ENCODE results near the gene STRIT1. TPM values are rescaled to one million over a fixed set of nuclear protein-coding genes. Genes with fewer than 3 reads are reported as not detected.

The STRIT1 gene
- total and polyA plus RNA-seq, 7 donors = 2.4 TPM; not detected in 6

- WGBS, 2 donors = 87 to 90% methylated on average over 6 of the region's 6 CpGs
- Histone ChIP-seq H3K27ac (no peak overlapping the region), H3K4me1 (no peaks in the 10 kb centered on the region), H3K27me3 (no peaks in the 10 kb centered on the region), H3K9me3 (no peaks in the 10 kb centered on the region), H3K4me3 (no peak overlapping the region), H3K36me3 (no peaks in the 10 kb centered on the region)
- DNase-seq = no peak
- TF ChIP-seq CTCF (IDR thresholded peaks at IDR 0.05) = no peak
- no peak for TF ChIP-seq EP300 (IDR thresholded peaks at IDR 0.05)
- no peak for TF ChIP-seq POLR2AphosphoS5 (IDR thresholded peaks at IDR 0.05)
- no peak for TF ChIP-seq POLR2A (IDR thresholded peaks at IDR 0.05)
- intact Hi-C loops (cut with DNase I) = loop anchor here (10.0 kb wide), 2 partner anchors 565 to 995 kb away; no protein-coding TSS in a partner anchor
Observed at GRCh38 chr3:155329513-155330048, 36.1 kb upstream of the STRIT1 start.

GRCh38 chr3:155327871-155328270, 34.4 kb upstream of the STRIT1 start:
- intact Hi-C loops (cut with DNase I) = loop anchor here (10.0 kb wide), 2 partner anchors 563 to 993 kb away; no protein-coding TSS in a partner anchor
- Histone ChIP-seq H3K27me3 (no peaks in the 10 kb centered on the region), H3K27ac (no peak overlapping the region), H3K4me1 (no peaks in the 10 kb centered on the region), H3K36me3 (no peaks in the 10 kb centered on the region), H3K4me3 (no peak overlapping the region), H3K9me3 (no peaks in the 10 kb centered on the region)
- 86 to 93% methylated on average over 2 of the region's 2 CpGs for WGBS, 2 donors
- no peak for TF ChIP-seq POLR2AphosphoS5 (IDR thresholded peaks at IDR 0.05)
- TF ChIP-seq POLR2A (IDR thresholded peaks at IDR 0.05) = no peak
- TF ChIP-seq CTCF (IDR thresholded peaks at IDR 0.05) = no peak
- no peak for TF ChIP-seq EP300 (IDR thresholded peaks at IDR 0.05)
- DNase-seq = no peak

- intact Hi-C loops (cut with DNase I) = loop anchor here (10.0 kb wide), 2 partner anchors 563 to 993 kb away; no protein-coding TSS in a partner anchor
- Histone ChIP-seq H3K27ac (no peak overlapping the region), H3K27me3 (no peaks in the 10 kb centered on the region), H3K9me3 (no peaks in the 10 kb centered on the region), H3K4me1 (no peaks in the 10 kb centered on the region), H3K36me3 (no peaks in the 10 kb centered on the region), H3K4me3 (no peak overlapping the region)
- DNase-seq = no peak
- 92 to 96% methylated on average over 1 of the region's 1 CpG for WGBS, 2 donors
- TF ChIP-seq POLR2A (IDR thresholded peaks at IDR 0.05) (no peak), CTCF (IDR thresholded peaks at IDR 0.05) (no peak), EP300 (IDR thresholded peaks at IDR 0.05) (no peak), POLR2AphosphoS5 (IDR thresholded peaks at IDR 0.05) (no peak)
Observed at GRCh38 chr3:155327430-155327829, 33.9 kb upstream of the STRIT1 start.

GRCh38 chr3:155326901-155327300, 33.4 kb upstream of the STRIT1 start:
- H3K36me3 ChIP-seq = no peaks in the 10 kb centered on the region
- no peak for DNase-seq
- H3K4me3 ChIP-seq = no peak overlapping the region
- H3K27ac ChIP-seq = no peak overlapping the region
- WGBS, 2 donors = 81 to 82% methylated on average over 4 of the region's 4 CpGs
- no peaks in the 10 kb centered on the region for H3K9me3 ChIP-seq
- no peaks in the 10 kb centered on the region for H3K27me3 ChIP-seq
- H3K4me1 ChIP-seq = no peaks in the 10 kb centered on the region
- intact Hi-C loops (cut with DNase I) = loop anchor here (10.0 kb wide), 2 partner anchors 562 to 992 kb away; no protein-coding TSS in a partner anchor
- no peak for TF ChIP-seq EP300 (IDR thresholded peaks at IDR 0.05)
- no peak for TF ChIP-seq POLR2AphosphoS5 (IDR thresholded peaks at IDR 0.05)
- TF ChIP-seq POLR2A (IDR thresholded peaks at IDR 0.05) = no peak
- no peak for TF ChIP-seq CTCF (IDR thresholded peaks at IDR 0.05)

- Histone ChIP-seq H3K36me3 (no peaks in the 10 kb centered on the region), H3K27ac (no peak overlapping the region), H3K9me3 (no peaks in the 10 kb centered on the region), H3K4me1 (no peaks in the 10 kb centered on the region), H3K4me3 (no peak overlapping the region), H3K27me3 (no peaks in the 10 kb centered on the region)
- DNase-seq = no peak
- TF ChIP-seq EP300 (IDR thresholded peaks at IDR 0.05) (no peak), POLR2A (IDR thresholded peaks at IDR 0.05) (no peak), CTCF (IDR thresholded peaks at IDR 0.05) (no peak), POLR2AphosphoS5 (IDR thresholded peaks at IDR 0.05) (no peak)
- intact Hi-C loops (cut with DNase I) = loop anchor here (10.0 kb wide), 2 partner anchors 561 to 991 kb away; no protein-coding TSS in a partner anchor
- 83 to 88% methylated on average over 5 of the region's 5 CpGs for WGBS, 2 donors
Observed at GRCh38 chr3:155326244-155326643, 32.8 kb upstream of the STRIT1 start.
